ENCODE results near the gene HSD17B12. TPM values are rescaled to one million over a fixed set of nuclear protein-coding genes. Genes with fewer than 3 reads are reported as not detected.

HSD17B12 gene
- 10 to 100 TPM; 46.3 to 93.4 (median 60.1) TPM for total RNA-seq

DNA sequence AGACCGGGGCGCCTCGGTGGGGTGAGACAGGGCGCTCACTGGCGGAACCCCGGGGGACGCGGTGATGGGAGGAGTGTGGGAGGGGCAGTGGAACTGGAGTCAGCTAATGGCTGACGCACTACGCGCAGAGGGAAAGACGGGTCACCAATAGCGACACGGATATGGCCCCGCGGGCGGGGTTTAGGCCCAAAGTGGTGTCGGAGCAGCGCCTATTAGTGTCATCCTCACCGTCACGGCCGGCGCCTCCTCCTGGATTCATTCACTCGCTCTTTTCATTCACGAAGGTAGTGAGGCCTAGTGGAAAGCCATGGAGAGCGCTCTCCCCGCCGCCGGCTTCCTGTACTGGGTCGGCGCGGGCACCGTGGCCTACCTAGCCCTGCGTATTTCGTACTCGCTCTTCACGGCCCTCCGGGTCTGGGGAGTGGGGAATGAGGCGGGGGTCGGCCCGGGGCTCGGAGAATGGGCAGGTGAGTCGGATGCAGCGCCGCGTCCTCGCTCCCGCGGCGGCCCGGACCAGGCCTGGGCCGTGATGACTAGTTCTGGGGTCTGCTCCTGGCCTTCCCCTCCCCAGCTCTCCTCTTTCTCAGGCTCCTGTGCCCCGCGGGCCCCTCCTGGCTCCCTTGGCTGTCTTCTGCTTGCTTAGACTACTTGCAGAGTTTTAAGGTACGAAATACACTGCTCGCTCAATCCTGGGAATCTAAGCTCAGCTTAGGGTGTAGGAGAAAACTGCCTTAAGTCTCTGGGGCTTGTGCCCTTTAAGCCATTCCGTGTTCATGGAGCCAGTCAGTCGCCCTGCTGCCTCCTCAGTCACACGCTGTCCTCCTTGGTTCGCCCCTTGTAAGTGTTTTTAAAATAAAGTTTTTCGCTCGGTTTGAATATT is at the start of gene HSD17B12:
HSD17B12 (plus strand) TSS at position 218 of the 880 bp plus-strand sequence; CDS start at position 308, 90 bp downstream.
- Histone ChIP-seq H3K27me3 (no peaks in the 10 kb centered on the region), H3K4me3 (peak within 1 kb of the TSS; percentile 69), H3K36me3 (no peaks in the 10 kb centered on the region), H3K9me3 (no peaks in the 10 kb centered on the region), H3K27ac (peak within 1 kb of the TSS; percentile 87), H3K4me1 (peaks cover 21% of the 10 kb centered on the region)
- peak in 1 of 2 donors; percentile 84 for TF ChIP-seq POLR2A (IDR thresholded peaks at IDR 0.05)
- TF ChIP-seq POLR2AphosphoS5 (IDR thresholded peaks at IDR 0.05), result peak in 2 of 3 donors; percentile 64 to 69
- TF ChIP-seq, protein P1, sequence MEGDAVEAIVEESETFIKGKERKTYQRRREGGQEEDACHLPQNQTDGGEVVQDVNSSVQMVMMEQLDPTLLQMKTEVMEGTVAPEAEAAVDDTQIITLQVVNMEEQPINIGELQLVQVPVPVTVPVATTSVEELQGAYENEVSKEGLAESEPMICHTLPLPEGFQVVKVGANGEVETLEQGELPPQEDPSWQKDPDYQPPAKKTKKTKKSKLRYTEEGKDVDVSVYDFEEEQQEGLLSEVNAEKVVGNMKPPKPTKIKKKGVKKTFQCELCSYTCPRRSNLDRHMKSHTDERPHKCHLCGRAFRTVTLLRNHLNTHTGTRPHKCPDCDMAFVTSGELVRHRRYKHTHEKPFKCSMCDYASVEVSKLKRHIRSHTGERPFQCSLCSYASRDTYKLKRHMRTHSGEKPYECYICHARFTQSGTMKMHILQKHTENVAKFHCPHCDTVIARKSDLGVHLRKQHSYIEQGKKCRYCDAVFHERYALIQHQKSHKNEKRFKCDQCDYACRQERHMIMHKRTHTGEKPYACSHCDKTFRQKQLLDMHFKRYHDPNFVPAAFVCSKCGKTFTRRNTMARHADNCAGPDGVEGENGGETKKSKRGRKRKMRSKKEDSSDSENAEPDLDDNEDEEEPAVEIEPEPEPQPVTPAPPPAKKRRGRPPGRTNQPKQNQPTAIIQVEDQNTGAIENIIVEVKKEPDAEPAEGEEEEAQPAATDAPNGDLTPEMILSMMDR (IDR thresholded peaks at IDR 0.05), result no peak
- TF ChIP-seq EP300 (IDR thresholded peaks at IDR 0.05), result no peak
- peak; percentile 99 to 100 for DNase-seq (ENCODE audit: low spot score in 2 of 2)
- WGBS, result under 1% methylated on average over 48 of the region's 62 CpGs

DNA sequence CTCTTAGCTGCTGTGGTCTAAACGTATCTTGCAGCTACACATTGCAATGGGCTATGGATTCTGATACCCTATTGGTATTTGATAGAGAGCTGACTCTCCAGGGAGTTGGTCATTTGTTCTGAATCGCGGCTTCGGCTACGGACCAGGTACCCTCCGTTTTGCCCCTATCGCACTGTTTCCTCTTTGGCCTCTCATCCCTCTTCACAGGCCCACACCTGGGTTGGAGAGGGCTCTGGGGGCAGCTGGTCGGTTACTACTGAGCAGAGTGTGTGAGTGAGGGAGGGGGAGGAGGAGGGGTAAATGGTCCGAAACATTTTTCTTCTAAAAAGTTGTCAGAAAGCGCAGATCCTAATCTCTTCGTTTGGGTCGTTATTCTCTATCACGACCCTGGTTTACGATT is 48.8 kb upstream of the HSD17B12 start:
- no peak for DNase-seq (ENCODE audit: low spot score in 2 of 2)
- Histone ChIP-seq H3K36me3 (no peaks in the 10 kb centered on the region), H3K4me3 (no peak overlapping the region), H3K27ac (no peak overlapping the region), H3K27me3 (peaks cover 49% of the 10 kb centered on the region), H3K4me1 (no peaks in the 10 kb centered on the region), H3K9me3 (no peaks in the 10 kb centered on the region)
- 32% methylated on average over 14 of the region's 14 CpGs for WGBS
- TF ChIP-seq, protein P1 (IDR thresholded peaks at IDR 0.05), result no peak
- TF ChIP-seq POLR2AphosphoS5 (IDR thresholded peaks at IDR 0.05) (no peak), EP300 (IDR thresholded peaks at IDR 0.05) (no peak), POLR2A (IDR thresholded peaks at IDR 0.05) (no peak)

DNA sequence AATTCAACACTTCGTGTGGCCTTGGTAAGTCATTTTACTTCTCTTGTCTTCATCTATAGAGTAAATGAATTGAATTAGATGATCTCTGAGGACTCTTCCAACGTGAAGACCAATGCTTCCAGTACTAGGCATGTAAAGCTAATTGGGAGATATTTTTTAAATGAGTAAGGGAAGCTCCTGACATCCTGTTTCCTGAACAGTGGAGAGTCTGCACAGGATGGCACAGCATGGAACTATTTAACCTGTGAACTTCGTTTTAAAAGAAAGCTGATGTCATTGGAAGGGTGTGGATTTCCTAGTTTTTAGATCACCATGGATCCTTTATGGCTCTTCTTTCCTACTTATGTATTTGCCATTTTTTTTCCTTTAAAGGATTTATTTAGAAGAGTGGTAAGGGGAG is 48.4 kb upstream of the HSD17B12 start:
- 27% methylated on average over 3 of the region's 3 CpGs for WGBS
- no peaks in the 10 kb centered on the region for H3K36me3 ChIP-seq
- H3K4me3 ChIP-seq, result no peak overlapping the region
- TF ChIP-seq EP300 (IDR thresholded peaks at IDR 0.05) (no peak), POLR2A (IDR thresholded peaks at IDR 0.05) (no peak)
- no peak overlapping the region for H3K27ac ChIP-seq
- peaks cover 53% of the 10 kb centered on the region for H3K27me3 ChIP-seq
- DNase-seq (ENCODE audit: low spot score in 2 of 2), result no peak
- no peaks in the 10 kb centered on the region for H3K4me1 ChIP-seq
- H3K9me3 ChIP-seq, result no peaks in the 10 kb centered on the region

DNA sequence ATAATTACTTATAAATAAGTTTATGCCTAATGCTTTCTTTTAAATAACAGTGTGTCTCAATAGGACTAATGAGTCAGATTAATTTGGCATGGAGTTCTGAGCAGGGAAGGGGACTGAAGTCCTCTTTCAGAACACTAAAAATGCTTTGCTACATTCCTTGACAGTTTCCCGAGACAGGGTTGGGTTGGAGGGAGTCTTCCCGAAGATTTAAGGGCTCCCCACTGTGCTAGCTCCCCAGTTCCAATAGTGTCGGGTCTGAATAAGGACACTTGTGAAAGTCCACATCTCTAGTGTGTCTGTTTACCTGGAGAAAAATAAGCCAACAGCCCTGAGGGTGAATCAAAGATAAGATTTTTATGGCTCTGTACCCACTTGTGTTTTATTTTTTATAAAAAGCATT is 41.8 kb upstream of the HSD17B12 start:
- Histone ChIP-seq H3K27me3 (peaks cover 50% of the 10 kb centered on the region), H3K4me1 (peaks cover 4% of the 10 kb centered on the region), H3K36me3 (no peaks in the 10 kb centered on the region), H3K9me3 (no peaks in the 10 kb centered on the region), H3K27ac (no peak overlapping the region), H3K4me3 (no peak overlapping the region)
- DNase-seq (ENCODE audit: low spot score in 2 of 2), result no peak
- TF ChIP-seq, protein P1 (IDR thresholded peaks at IDR 0.05), result no peak
- TF ChIP-seq EP300 (IDR thresholded peaks at IDR 0.05) (no peak), POLR2AphosphoS5 (IDR thresholded peaks at IDR 0.05) (no peak), POLR2A (IDR thresholded peaks at IDR 0.05) (no peak)
- WGBS, result 18% methylated on average over 3 of the region's 3 CpGs

DNA sequence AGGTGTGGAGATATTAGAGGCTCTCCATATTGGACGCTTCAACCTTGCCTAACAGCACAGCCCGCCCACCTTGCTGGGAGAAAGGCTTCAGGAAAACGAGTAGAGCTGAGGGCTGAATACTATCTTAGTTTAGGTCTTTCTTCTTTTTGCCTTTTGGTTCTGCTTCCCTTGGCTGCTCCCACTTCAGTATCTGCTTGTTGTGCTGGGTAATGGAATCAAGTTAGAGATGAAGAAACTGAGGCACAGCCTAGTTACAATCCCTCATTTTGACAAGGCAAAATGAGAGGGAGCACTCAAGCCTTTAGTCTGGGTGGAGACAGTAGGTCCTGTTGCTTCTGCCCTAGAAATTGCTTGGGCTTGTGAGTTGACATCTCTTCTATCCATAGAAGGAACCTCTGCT is 41.3 kb upstream of the HSD17B12 start:
- Histone ChIP-seq H3K27ac (no peak overlapping the region), H3K9me3 (no peaks in the 10 kb centered on the region), H3K4me1 (peaks cover 6% of the 10 kb centered on the region), H3K36me3 (no peaks in the 10 kb centered on the region), H3K27me3 (peaks cover 49% of the 10 kb centered on the region), H3K4me3 (no peak overlapping the region)
- WGBS, result 47% methylated on average over 3 of the region's 3 CpGs
- no peak for TF ChIP-seq POLR2A (IDR thresholded peaks at IDR 0.05)
- TF ChIP-seq, protein P1 (IDR thresholded peaks at IDR 0.05), result no peak
- TF ChIP-seq EP300 (IDR thresholded peaks at IDR 0.05), result no peak
- no peak for TF ChIP-seq POLR2AphosphoS5 (IDR thresholded peaks at IDR 0.05)
- no peak for DNase-seq (ENCODE audit: low spot score in 2 of 2)
